Ishikawa (cell line): ENCODE data around the gene CLASP1.

Source experiments
- CEBPB ChIP-seq: IDR thresholded peaks from 2 replicates; pipeline ENCODE4 v1.6.1; 2012
- CREB1 ChIP-seq: IDR thresholded peaks from 2 replicates; pipeline ENCODE4 v1.6.1; 2012; ENCODE audit warnings: low read depth
- EGR1 ChIP-seq: IDR thresholded peaks from 2 replicates; pipeline ENCODE4 v1.6.1; 2012
- EP300 ChIP-seq: IDR thresholded peaks from 2 replicates; pipeline ENCODE4 v1.6.1; 2012; ENCODE audit warnings: borderline replicate concordance
- FOXM1 ChIP-seq: IDR thresholded peaks from 2 replicates; pipeline ENCODE4 v1.6.1; 2012; ENCODE audit warnings: low read depth, borderline replicate concordance
- MAX ChIP-seq: IDR thresholded peaks from 2 replicates; pipeline ENCODE4 v1.6.1; 2012
- NFIC ChIP-seq: IDR thresholded peaks from 2 replicates; pipeline ENCODE4 v1.6.1; 2012
- RAD21 ChIP-seq: IDR thresholded peaks from 2 replicates; pipeline ENCODE4 v1.6.1; 2012; ENCODE audit warnings: low read depth
- REST ChIP-seq: IDR thresholded peaks from 2 replicates; pipeline ENCODE4 v1.6.1; 2012; ENCODE audit warnings: low read depth, mild to moderate bottlenecking
- TAF1 ChIP-seq: IDR thresholded peaks from 2 replicates; pipeline ENCODE4 v1.6.1; 2012; ENCODE audit warnings: low read depth, mild to moderate bottlenecking
- TCF12 ChIP-seq: IDR thresholded peaks from 2 replicates; pipeline ENCODE4 v1.6.1; 2012; ENCODE audit warnings: low read depth
- TEAD4 ChIP-seq: IDR thresholded peaks from 2 replicates; pipeline ENCODE4 v1.6.1; 2012
- YY1 ChIP-seq: IDR thresholded peaks from 2 replicates; pipeline ENCODE4 v1.6.1; 2012; ENCODE audit warnings: low read depth
- ZBTB7A ChIP-seq: IDR thresholded peaks from 2 replicates; pipeline ENCODE4 v1.6.1; 2012; ENCODE audit warnings: low read depth
- TF ChIP-seq, protein P1 (sequence below): IDR thresholded peaks from 2 replicates; pipeline ENCODE4 v1.6.1; 2012

The CLASP1 gene

GRCh38 chr2:121412349-121412748, 236.9 kb downstream of the CLASP1 start:
- TF ChIP-seq EGR1 (no peak), EP300 (no peak), TEAD4 (no peak), CEBPB (no peak), RAD21 (no peak), CREB1 (no peak), TCF12 (no peak), NFIC (no peak), ZBTB7A (no peak), TAF1 (no peak), YY1 (no peak), MAX (no peak), FOXM1 (no peak), REST (no peak)
- TF ChIP-seq, protein P1, sequence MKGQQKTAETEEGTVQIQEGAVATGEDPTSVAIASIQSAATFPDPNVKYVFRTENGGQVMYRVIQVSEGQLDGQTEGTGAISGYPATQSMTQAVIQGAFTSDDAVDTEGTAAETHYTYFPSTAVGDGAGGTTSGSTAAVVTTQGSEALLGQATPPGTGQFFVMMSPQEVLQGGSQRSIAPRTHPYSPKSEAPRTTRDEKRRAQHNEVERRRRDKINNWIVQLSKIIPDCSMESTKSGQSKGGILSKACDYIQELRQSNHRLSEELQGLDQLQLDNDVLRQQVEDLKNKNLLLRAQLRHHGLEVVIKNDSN: no peak

DNA sequence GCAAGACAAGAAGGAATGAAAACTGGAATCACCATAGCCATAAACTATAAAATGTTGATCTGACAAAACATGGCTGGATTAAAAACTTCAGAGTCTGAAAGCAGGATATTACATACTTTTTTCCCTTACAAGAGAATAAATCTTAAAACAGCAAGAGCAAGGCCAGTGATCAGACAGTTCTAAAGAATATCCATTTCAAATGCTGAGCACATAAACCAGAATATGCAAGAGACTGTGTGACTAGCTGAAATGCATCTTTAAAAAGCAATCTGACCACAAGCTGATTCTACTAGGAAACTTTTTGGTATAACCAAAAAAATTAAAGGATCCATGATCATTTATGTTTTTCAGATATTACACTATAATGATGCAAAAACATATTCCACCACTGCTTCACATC, 239.3 kb downstream of the CLASP1 start:
- TF ChIP-seq MAX (no peak), NFIC (no peak), REST (no peak), EP300 (no peak), TEAD4 (no peak), TCF12 (no peak), YY1 (no peak), CEBPB (no peak), CREB1 (no peak), RAD21 (no peak), EGR1 (no peak), TAF1 (no peak), FOXM1 (no peak), ZBTB7A (no peak)
- TF ChIP-seq, protein P1: no peak

DNA sequence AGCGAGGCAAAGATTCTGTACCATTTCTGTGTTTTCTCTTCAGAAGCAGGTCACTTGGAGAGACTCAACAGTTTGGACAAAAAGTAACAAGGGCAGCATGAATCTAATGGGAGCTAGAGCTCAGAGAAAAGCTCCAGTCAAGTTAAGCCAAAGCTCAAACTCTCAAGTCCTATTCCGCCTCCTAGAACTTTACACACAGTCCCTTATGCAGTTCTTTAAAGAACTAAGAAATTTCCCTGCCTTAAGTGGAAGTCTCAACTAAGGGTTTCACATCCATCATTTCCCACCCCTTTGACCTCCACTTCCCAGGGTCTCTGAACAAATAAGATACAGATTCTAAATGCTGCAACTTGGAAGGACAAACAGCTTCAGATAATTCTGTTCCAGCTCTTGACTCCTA, 239.9 kb downstream of the CLASP1 start:
- TF ChIP-seq EP300: no peak
- TF ChIP-seq, protein P1: no peak
- TF ChIP-seq CREB1: no peak
- TF ChIP-seq YY1: no peak
- no peak for TF ChIP-seq TCF12
- TF ChIP-seq TAF1: no peak
- no peak for TF ChIP-seq MAX
- no peak for TF ChIP-seq REST
- TF ChIP-seq RAD21: no peak

- TF ChIP-seq FOXM1 (no peak), TCF12 (no peak), YY1 (no peak), CEBPB (no peak), MAX (no peak), TAF1 (no peak), ZBTB7A (no peak), TEAD4 (no peak), NFIC (no peak), EP300 (no peak), RAD21 (no peak), EGR1 (no peak), CREB1 (no peak), REST (no peak)
- TF ChIP-seq, protein P1: no peak
Measured at GRCh38 chr2:121408641-121409040, 240.6 kb downstream of the CLASP1 start.
